ENCODE data around the gene PTCH1. TPM values are rescaled to one million over a fixed set of nuclear protein-coding genes. Genes with fewer than 3 reads are reported as not detected.

The PTCH1 gene
- polyA plus RNA-seq, 2 of the 4 experiments (the other 2 are of a cell fraction) = 1.9 to 4.8 TPM

DNA sequence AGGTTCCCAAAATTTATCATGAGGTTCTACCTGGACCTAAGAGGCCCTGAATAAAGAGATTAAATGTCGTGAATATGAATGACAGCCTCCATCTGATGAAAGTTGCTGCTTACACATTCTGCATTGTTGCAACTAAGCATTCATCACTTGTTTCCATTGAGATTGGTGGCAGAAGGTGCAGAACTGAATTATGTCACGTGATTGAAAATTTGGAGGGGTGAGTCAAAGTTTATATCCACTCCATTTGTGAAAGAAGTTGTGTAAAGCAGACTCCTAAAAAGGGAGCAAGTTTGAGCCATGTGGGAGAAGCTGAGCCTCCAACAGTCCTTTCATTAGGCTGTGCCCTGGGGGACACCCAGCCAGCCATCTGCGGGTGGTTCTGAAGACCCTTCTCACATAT is 4.9 kb upstream of the PTCH1 start:
- no peak for ATAC-seq
- POLR2A ChIA-PET = no interaction called here
- Histone ChIP-seq H3K4me1 (no peaks in the 10 kb centered on the region), H3K4me3 (no peak overlapping the region), H3K27ac (no peak overlapping the region), H3K4me2 (no peak overlapping the region), H3K9me3 (no peaks in the 10 kb centered on the region)
- CTCF ChIA-PET = no interaction called here
- DNase-seq (ENCODE audit: low read depth in 1 of 2, low spot score in 1 of 2) = no peak
- WGBS (ENCODE audit: missing lambda C conversion rate) = 60% methylated on average over 3 of the region's 3 CpGs
- TF ChIP-seq, protein P1, sequence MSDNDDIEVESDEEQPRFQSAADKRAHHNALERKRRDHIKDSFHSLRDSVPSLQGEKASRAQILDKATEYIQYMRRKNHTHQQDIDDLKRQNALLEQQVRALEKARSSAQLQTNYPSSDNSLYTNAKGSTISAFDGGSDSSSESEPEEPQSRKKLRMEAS (IDR thresholded peaks at IDR 0.05) = no peak
- no peak for TF ChIP-seq CHD4 (IDR thresholded peaks at IDR 0.05; ENCODE audit: borderline replicate concordance)
- no peak for TF ChIP-seq JUNB (IDR thresholded peaks at IDR 0.05)
- TF ChIP-seq TP53 (CRISPR knock-in tag; IDR thresholded peaks at IDR 0.05) = no peak
- TF ChIP-seq HEYL (CRISPR knock-in tag; IDR thresholded peaks at IDR 0.05) = no peak
- TF ChIP-seq ZC3H11A (IDR thresholded peaks at IDR 0.05) = no peak
- TF ChIP-seq, protein P2, sequence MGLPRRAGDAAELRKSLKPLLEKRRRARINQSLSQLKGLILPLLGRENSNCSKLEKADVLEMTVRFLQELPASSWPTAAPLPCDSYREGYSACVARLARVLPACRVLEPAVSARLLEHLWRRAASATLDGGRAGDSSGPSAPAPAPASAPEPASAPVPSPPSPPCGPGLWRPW (IDR thresholded peaks at IDR 0.05) = no peak
- TF ChIP-seq, protein P3, sequence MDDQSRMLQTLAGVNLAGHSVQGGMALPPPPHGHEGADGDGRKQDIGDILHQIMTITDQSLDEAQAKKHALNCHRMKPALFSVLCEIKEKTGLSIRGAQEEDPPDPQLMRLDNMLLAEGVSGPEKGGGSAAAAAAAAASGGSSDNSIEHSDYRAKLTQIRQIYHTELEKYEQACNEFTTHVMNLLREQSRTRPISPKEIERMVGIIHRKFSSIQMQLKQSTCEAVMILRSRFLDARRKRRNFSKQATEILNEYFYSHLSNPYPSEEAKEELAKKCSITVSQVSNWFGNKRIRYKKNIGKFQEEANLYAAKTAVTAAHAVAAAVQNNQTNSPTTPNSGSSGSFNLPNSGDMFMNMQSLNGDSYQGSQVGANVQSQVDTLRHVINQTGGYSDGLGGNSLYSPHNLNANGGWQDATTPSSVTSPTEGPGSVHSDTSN (IDR thresholded peaks at IDR 0.05) = no peak
- no peak for TF ChIP-seq POLR2AphosphoS2 (conservative IDR thresholded peaks at IDR 0.05; ENCODE audit: low read length)
- TF ChIP-seq RNF2 (IDR thresholded peaks at IDR 0.05; ENCODE audit: borderline replicate concordance, low read depth) = no peak
- TF ChIP-seq, protein P4, sequence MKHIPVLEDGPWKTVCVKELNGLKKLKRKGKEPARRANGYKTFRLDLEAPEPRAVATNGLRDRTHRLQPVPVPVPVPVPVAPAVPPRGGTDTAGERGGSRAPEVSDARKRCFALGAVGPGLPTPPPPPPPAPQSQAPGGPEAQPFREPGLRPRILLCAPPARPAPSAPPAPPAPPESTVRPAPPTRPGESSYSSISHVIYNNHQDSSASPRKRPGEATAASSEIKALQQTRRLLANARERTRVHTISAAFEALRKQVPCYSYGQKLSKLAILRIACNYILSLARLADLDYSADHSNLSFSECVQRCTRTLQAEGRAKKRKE (CRISPR knock-in tag; IDR thresholded peaks at IDR 0.05; ENCODE audit: low read depth) = no peak
- no peak for TF ChIP-seq ZSCAN20 (CRISPR knock-in tag; IDR thresholded peaks at IDR 0.05)
- no peak for FAIRE-seq

DNA sequence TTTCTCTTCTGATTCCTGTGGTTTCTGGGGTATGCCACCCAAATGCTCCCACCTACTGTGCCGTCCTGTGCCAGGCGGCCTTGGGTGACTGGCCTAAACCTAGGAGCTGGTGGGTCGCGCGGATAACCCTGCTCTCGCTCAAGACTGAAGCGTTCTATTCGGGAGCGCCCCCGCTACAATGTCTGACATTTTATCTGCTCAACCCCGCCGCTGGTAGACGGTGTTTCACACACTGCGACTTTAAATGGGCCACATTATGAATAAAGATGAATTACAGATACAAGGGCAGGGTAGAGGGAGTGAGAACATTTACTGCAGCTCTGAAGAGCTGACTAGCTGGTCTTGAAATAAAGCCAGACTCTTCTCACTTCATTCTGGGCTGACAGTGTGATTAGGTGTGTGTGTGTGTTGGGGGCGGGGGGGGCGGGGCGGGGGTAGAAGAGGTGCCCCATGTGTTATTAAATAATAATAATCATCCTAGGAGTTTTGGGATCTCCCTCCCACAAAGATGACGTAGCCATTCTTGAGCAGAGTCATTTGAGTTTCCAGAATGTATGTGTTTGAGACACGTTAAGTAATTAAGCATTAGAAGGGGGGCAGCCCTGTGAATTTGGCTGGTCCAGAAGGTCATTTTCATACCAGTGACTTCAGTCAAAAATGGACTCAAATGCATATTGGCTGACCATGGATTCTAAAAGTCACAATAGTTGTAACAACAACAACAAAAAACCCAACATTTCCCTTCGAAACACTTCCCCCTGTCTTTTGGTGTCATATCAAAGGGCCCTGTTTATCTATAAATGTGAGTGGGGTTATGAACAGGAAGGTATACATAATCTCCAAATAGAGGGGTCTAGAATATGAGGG is 1.0 kb upstream of the PTCH1 start:
- CTCF ChIA-PET = interaction anchor here (1.3 kb wide), 1 partner anchor 8 kb away, joined by 4 read pairs; no protein-coding TSS in a partner anchor
- POLR2A ChIA-PET = interaction anchor here (1.0 kb wide), 1 partner anchor 358 kb away, joined by 3 read pairs; the partner anchor contains the start of gene ERCC6L2
- FAIRE-seq = no peak

More for the DNA sequence above, 1.0 kb upstream of the PTCH1 start:
- no peak overlapping the region; the same call in 2 of the 3 replicates for H3K4me2 ChIP-seq
- no peaks in the 10 kb centered on the region for H3K4me1 ChIP-seq
- ATAC-seq (no peak), DNase-seq (ENCODE audit: low read depth in 1 of 2, low spot score in 1 of 2) (no peak)
- 79% methylated on average over 20 of the region's 20 CpGs for WGBS (ENCODE audit: missing lambda C conversion rate)
- H3K27ac ChIP-seq = no peak overlapping the region
- H3K4me3 ChIP-seq = no peak overlapping the region
- no peak for TF ChIP-seq EHMT2 (IDR thresholded peaks at IDR 0.05; ENCODE audit: low read depth)
- TF ChIP-seq HEYL (CRISPR knock-in tag; IDR thresholded peaks at IDR 0.05) = no peak
- no peak for TF ChIP-seq ESRRA (IDR thresholded peaks at IDR 0.05; ENCODE audit: borderline replicate concordance, low read length)
- TF ChIP-seq, protein P5, sequence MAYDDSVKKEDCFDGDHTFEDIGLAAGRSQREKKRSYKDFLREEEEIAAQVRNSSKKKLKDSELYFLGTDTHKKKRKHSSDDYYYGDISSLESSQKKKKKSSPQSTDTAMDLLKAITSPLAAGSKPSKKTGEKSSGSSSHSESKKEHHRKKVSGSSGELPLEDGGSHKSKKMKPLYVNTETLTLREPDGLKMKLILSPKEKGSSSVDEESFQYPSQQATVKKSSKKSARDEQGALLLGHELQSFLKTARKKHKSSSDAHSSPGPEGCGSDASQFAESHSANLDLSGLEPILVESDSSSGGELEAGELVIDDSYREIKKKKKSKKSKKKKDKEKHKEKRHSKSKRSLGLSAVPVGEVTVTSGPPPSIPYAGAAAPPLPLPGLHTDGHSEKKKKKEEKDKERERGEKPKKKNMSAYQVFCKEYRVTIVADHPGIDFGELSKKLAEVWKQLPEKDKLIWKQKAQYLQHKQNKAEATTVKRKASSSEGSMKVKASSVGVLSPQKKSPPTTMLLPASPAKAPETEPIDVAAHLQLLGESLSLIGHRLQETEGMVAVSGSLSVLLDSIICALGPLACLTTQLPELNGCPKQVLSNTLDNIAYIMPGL (CRISPR knock-in tag; IDR thresholded peaks at IDR 0.05; ENCODE audit: borderline replicate concordance) = no peak
- no peak for TF ChIP-seq HOXB5 (CRISPR knock-in tag; IDR thresholded peaks at IDR 0.05)
- TF ChIP-seq ZNF302 (CRISPR knock-in tag; IDR thresholded peaks at IDR 0.05) = no peak
- no peak for TF ChIP-seq TP53 (CRISPR knock-in tag; IDR thresholded peaks at IDR 0.05)
- TF ChIP-seq, protein P2 (IDR thresholded peaks at IDR 0.05) = no peak
- no peaks in the 10 kb centered on the region for H3K9me3 ChIP-seq
